ENCODE data around the gene SLC37A2.

Gene SLC37A2

DNA sequence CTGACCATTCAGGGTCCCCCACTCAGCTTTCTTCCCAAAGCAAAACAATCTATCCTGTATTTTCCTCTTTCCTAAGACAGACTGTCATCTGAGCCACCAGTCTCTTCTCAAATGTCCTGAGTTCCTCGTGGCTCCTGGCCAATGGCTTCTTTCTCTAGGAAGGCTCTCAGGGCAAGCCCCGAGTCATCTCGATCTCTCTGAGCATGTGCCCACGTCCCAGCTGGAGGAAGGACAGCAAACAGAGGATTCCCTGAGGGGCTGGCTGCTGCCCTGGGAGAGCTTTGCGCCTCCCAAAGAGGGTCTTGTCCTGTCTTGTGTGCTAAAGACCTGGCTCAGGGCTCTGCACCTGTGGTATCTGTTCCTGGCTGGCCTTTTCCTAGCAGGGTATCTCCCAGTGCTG lies 8.3 kb downstream of the SLC37A2 start:
- DNase-seq (ENCODE audit: low read depth), result no peak

DNA sequence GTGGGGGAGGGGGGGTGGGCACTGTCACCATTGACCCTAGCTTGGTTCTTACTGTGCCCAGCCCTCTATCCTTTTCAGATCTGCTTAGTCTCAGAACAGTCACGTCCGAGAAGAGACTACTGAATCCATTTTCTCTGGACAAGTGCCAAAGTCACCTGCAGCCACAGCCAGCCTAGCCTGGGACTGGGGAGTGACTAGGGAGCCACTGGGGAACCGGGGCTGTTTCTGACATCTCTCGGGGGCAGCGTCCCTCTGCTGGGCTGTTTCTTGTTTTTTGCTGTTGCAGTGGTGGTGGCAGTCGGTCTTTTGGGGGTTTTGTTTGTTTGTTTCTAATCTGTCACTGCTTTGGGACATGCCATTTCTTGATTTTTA lies 8.7 kb downstream of the SLC37A2 start:
- DNase-seq (ENCODE audit: low read depth), result no peak

GRCh38 chr11:125072218-125072960 lies 9.3 kb downstream of the SLC37A2 start:
- no peak for DNase-seq (ENCODE audit: low read depth)

DNA sequence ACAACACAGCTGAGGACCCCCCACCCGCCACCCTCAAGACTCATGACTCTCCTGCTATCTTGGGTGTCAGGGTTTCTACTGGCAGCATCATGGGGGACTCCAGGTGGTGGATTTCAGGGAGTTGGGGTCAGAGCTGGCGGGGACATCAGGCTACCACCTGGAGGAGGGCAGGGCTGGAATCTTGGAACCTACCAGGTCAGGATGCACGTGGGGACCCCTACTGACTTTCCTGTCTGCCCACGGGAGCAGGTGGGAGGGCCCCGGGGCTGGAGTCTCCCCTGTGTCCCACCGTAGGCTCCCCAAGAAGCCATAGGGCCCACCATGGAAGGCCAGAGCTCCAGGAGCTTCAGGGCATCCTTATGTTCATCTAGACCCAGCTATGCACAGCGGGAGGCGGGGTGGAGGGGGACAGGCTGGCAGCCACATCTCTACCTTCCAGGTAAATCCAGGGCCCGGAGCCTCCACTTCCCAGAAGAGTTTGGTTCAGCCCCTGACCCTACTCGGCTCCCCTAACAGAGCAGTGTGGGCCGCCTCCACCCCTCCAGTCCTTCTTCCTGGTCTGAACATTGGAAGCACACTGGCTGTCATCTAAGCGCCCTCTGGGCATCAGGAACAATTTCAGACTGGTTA lies 10.0 kb downstream of the SLC37A2 start:
- DNase-seq (ENCODE audit: low read depth), result no peak

- no peak for DNase-seq (ENCODE audit: low read depth)
These were observed 10.7 kb downstream of the SLC37A2 start for GRCh38 chr11:125073616-125074483.

GRCh38 chr11:125074511-125075241 lies 11.6 kb downstream of the SLC37A2 start:
- DNase-seq (ENCODE audit: low read depth), result no peak

DNA sequence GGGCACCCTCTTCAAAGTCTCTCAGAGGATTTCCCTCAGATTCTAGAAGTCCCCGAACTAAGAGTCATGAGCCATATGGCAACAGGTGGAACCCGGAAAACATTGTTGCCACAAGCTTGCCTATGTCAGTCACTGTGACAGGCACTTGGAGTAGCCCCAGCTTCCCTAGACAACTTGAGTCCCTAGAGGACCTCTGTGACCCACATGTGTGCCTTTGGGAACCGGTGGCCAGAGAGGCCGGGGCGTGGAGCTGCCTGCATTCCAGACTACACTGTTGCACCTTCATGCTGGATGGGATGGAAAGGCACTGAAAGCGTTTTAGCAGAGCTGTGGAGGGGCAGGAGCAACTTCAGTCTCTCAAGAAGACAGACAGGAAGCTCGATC lies 12.1 kb downstream of the SLC37A2 start:
- DNase-seq (ENCODE audit: low read depth), result no peak

- no peak for DNase-seq (ENCODE audit: low read depth)
These were observed 12.8 kb downstream of the SLC37A2 start for GRCh38 chr11:125075900-125076317.

DNA sequence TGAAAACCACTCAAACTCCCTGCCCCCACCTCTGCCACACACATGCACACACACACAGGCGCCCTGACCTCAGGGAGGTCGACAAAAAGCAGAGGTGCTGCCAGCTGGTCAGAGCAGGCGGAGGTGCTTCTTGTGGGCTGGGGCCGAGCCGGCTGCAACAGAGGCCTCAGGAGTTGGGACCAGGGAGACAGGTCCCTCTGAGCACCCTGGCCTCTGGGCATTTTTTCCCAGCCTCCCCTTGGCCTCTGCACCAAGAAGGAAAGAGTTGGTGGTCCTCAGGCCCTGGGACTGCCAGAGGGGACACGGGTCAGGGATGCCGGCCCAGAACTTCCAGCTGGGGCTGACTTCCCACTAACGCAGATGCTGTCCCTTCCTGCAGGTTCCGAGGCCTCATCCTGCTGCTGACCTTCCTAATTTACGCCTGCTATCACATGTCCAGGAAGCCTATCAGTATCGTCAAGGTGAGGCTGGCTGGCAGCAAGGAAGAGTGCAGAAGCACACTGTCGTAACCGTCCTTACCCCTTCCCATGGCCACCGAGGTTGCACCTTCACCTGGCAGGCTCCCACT lies 13.4 kb downstream of the SLC37A2 start:
- no peak for DNase-seq (ENCODE audit: low read depth)

DNA sequence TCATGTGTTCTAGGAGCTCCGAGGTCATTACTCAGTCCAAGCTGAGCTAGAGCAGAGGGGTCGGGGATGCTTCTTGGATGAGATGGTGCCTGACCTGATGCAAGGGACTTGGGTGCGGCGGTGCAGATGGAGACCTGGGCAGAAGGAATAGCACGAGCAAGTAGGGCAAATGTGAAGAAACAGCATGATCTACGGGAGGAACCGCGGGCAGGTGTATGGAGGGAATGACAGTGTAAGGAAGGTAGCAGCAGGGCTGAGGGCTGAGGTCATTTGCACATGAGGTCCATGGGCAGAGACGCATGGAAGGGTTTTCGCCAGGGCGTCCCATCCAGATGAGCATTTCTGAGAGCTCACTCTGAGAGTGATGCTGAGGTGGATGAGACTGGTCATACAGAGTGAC lies 14.9 kb downstream of the SLC37A2 start:
- DNase-seq (ENCODE audit: low read depth), result no peak

DNA sequence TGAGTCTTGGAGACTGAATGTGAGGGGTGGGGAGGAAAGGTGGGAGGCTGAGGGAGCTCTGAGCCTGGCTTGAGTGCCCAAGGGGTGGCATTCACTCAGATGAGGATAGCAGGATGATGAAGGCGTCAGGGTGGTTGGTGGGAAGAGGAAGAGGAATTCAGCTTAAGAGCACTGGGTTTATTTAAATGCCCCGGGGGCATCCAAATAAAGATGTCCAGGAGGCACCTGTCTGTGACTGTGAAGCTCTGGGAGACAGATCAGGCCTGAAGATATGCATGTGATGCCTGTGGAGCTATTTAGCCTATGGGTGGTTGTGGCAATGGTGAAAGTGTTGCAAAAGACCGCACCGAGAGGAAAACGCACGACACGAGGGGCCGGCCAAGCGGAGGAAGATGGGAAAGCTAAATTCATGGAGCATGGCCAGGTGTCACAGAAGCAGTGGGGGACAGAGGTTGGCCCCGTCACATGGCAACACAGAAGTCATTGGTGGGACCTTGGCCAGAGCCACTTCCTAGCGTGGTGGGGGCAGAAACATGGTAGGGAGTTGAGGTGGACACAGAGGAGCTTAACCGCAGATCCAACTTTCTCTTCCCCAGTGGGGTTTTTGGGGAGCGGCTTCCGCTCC lies 15.5 kb downstream of the SLC37A2 start:
- DNase-seq (ENCODE audit: low read depth), result no peak

GRCh38 chr11:125079151-125079877 lies 16.2 kb downstream of the SLC37A2 start:
- DNase-seq (ENCODE audit: low read depth), result no peak

DNA sequence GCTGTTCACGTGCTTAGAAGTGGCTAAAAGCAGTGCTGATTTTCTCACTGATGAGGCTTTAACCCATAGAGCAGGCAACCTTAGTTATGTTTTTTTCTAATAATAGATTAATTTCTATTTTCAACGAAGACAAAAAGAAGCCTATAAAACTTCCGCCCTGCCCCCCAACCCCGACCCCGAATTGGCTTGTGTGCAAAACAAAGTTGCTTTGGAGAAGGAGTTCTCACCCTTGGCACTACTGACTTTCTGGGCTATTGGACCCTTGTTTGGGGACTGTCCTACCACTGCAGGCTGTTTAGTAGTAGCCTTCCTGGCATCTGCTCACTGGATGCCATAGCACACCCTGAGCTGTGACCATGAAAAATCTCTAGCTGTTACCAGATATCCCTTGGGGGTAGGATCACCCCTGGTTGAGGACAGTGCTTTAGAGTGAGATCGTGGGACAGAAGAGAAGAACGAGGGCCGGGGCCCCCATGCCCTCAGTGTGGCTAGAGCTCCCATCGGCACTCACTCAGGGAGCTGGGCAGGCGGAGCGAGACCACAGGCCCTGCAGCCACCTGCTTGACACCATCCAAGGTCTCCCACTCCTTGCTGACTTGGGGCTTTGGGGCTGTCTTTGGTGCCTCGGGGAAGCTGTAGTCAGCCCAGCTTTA lies 16.9 kb downstream of the SLC37A2 start:
- no peak for DNase-seq (ENCODE audit: low read depth)

GRCh38 chr11:125080531-125080911 lies 17.4 kb downstream of the SLC37A2 start:
- DNase-seq (ENCODE audit: low read depth), result no peak

GRCh38 chr11:125081098-125081798 lies 18.1 kb downstream of the SLC37A2 start:
- DNase-seq (ENCODE audit: low read depth), result no peak

- DNase-seq (ENCODE audit: low read depth), result no peak
These were observed 18.9 kb downstream of the SLC37A2 start for GRCh38 chr11:125082040-125082439.

GRCh38 chr11:125082611-125083311 lies 19.7 kb downstream of the SLC37A2 start:
- no peak for DNase-seq (ENCODE audit: low read depth)

GRCh38 chr11:125083312-125084056 lies 20.4 kb downstream of the SLC37A2 start:
- no peak for DNase-seq (ENCODE audit: low read depth)

Data from stimulated activated CD8-positive, alpha-beta memory T cell treated with anti-CD3 and anti-CD28 coated beads, Interleukin-12 subunit alpha, Interleukin-12 subunit beta, amount 100 ng/mL, for 4 hours (primary cell).